HEK293T (cell line): ENCODE results near the gene GSTA5.

ENCODE experiments used
- ARNT ChIP-seq: fragments of 450-650 bp; IDR thresholded peaks from 2 replicates; pipeline ENCODE4 v1.6.1; 2017; ENCODE audit warnings: mild to moderate bottlenecking
- BHLHE40 ChIP-seq: fragments of 450-650 bp; IDR thresholded peaks from 2 replicates; pipeline ENCODE4 v1.6.1; 2016; ENCODE audit warnings: mild to moderate bottlenecking, moderate library complexity, borderline replicate concordance
- CTBP1 ChIP-seq: fragments of 450-650 bp; IDR thresholded peaks from 2 replicates; pipeline ENCODE4 v1.6.1; 2016; ENCODE audit warnings: borderline replicate concordance
- HDGF ChIP-seq: fragments of 450-650 bp; IDR thresholded peaks from 2 replicates; pipeline ENCODE4 v1.6.1; 2017; ENCODE audit warnings: antibody characterized with exemption, borderline replicate concordance
- LEF1 ChIP-seq: fragments of 450-650 bp; IDR thresholded peaks from 2 replicates; pipeline ENCODE4 v1.6.1; 2017; ENCODE audit warnings: mild to moderate bottlenecking, borderline replicate concordance
- SP1 ChIP-seq: fragments of 450-650 bp; IDR thresholded peaks from 2 replicates; pipeline ENCODE4 v1.6.1; 2017
- SUZ12 ChIP-seq: fragments of 450-650 bp; IDR thresholded peaks from 2 replicates; pipeline ENCODE4 v1.6.1; 2016; ENCODE audit warnings: mild to moderate bottlenecking
- TARDBP ChIP-seq: fragments of 450-650 bp; IDR thresholded peaks from 2 replicates; pipeline ENCODE4 v1.6.1; 2016
- TF ChIP-seq, protein P1 (sequence below): fragments of 450-650 bp; IDR thresholded peaks from 2 replicates; pipeline ENCODE4 v1.6.1; 2016

DNA sequence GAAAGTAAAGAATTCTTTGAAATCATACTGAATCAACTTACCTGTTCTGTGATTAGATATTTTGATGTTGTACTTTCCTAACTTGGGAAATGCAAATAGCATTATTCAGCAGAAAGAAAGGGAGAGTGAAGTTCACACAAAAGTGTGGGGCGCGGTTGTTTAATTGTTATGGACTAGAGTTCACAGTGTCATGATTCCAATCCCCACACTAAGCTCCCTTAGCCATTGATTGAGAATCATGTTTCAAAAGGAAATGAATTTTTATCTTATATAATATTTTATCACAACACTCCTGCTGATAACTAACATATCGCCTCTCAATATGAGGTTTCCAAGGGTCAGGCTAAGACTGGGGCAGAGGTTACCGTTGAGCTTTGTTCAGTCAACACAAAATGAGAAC, 3.0 kb upstream of the GSTA5 start:
- TF ChIP-seq BHLHE40 (no peak), CTBP1 (no peak), ARNT (no peak), HDGF (no peak), LEF1 (no peak), SUZ12 (no peak), SP1 (no peak), TARDBP (no peak)
- TF ChIP-seq, protein P1, sequence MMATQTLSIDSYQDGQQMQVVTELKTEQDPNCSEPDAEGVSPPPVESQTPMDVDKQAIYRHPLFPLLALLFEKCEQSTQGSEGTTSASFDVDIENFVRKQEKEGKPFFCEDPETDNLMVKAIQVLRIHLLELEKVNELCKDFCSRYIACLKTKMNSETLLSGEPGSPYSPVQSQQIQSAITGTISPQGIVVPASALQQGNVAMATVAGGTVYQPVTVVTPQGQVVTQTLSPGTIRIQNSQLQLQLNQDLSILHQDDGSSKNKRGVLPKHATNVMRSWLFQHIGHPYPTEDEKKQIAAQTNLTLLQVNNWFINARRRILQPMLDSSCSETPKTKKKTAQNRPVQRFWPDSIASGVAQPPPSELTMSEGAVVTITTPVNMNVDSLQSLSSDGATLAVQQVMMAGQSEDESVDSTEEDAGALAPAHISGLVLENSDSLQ, result no peak
